NCI-H748 (cell line): ENCODE data around the gene CTAG1A.
"Not testable (repeated sequence)": the region's sequence is repeated elsewhere in the genome, so short reads cannot be mapped to it uniquely, and the experiment has no call there.

Source experiments
- DNase-seq: peaks from one replicate; lab custom pipeline; 2025; ENCODE audit not compliant: unreplicated experiment; lab: John Stamatoyannopoulos, UW

Gene CTAG1A

DNA sequence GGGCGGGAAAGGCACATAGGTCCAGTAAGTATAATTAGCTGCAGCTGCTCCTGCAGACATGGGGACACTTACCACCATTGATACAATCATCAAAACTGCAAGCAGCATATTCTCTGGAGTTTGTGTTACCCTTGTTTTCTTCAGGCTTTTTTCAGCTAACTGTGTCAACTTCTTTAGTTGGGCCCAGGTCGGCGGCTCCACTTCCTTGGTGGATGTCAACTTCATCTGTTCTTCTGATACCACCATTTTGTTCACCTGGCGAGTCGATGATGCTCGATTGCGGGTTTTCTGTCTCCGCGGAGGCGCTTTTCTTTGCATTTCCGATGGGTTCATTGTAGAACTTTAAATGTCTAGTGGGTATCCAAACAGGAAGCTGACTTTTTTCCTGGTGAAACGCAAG is 26.2 kb downstream of the CTAG1A start:
- not testable (repeated sequence) for DNase-seq

DNA sequence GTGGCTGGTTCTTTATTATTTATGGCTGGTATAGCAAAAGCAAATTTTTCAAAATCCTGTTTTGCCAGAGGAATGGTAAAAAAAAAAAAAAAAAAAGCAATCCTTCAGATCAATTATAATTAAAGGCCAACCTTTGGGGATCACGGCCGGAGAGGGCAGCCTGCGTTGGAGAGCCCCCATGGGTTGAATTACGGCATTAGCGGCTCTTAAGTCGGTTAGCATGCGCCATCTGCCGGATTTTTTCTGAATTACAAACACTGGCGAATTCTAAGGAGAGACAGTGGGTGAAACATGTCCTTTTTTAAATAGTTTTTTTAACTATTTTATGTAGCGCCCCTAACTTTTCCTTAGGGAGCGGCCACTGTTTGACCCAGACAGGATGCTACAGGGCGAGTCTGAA is 28.7 kb downstream of the CTAG1A start:
- not testable (repeated sequence) for DNase-seq

DNA sequence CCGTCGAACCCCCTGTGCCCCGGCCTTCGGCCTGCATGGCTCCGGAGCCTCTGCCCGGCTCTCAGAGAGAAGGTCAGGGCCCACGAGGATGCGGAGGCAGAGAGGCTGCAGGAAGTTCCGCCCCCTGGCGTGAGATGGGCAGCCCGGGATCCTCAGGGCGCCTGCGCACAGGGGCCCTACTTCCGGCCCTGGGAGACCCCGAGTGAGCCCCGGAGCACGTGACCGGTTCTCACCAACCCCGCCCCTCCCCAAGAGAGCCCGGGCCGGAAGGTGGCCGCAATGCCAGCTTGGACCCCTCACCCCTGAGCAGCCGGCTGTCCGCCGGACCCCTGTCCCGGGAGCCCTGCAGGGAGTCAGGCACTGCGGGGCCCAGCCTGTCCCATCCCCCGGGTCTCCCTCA is 34.2 kb downstream of the CTAG1A start, which contains the start of gene CTAG1B:
Gene CTAG1B (minus strand): TSS at position 101 of the 400 bp plus-strand sequence. CDS start 64 bp downstream, at position 37.
- not testable (repeated sequence) for DNase-seq

DNA sequence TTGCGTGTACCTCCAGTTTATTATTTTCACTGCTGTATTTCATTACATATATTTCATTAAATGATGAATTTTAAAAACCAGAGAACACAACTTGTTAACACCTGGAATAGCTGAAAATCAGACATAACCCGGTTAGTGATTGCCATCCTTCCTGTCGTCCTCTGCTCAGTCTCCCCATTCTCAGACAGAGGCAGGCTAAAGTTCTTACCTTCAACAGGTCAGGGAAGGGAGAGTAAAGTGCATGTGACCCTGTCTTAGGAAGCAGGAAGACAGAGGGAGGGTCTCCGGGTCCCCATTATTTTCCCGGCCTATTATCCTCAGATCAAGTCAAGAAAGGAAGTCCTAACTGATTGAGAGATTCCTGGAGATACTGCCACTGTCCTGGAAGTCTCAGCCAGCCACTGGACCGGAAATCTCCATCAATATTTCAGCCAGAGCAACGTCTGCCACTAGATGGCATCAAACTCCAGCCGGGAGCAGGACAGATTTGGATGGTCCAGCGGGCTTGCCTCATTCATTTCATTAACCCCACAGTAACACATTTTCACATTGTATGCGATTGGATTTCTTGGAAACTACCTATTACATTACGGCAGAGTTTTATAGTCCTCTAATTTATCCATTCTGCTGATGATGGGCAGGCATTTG is 36.0 kb downstream of the CTAG1A start:
- DNase-seq = not testable (repeated sequence)

DNA sequence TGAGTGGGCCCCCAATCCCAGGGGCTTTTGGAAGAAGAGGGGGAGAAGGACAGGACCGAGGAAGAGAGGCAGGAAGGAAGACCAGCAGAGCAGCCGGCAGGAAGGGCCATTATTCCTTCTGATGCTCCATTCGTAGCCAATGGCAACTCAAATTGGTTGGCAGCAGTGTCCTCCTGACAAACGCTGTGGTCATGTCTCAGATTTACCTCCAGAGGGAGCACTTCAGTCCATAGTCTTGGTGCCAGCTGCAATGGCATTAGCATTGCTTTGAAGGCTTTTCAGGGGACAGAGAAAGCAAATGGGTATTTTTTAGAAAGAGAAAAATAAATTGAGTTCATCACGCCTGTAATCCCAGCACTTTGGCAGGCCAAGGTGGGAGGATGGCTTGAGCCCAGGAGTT is 44.0 kb downstream of the CTAG1A start:
- not testable (repeated sequence) for DNase-seq

DNA sequence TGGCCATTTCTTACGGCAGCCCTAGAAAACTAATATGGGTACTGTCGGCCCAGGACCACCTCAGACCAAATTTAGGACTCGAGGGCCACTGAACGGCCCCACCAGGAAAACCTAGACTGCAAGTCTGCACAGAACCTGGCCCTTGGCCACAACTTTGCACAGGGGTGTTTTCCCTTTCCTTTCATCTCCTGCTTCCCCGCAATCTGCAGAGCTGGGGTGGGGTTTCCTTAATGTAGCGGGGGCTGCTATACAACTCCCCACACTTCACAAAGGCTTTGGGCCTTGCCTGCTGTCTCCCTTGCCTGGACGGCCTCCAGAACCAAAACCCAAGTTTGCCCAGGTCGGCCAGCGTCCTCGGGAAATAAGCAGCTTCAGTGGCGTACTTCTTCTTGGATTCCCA is 46.0 kb downstream of the CTAG1A start:
- DNase-seq = not testable (repeated sequence)

DNA sequence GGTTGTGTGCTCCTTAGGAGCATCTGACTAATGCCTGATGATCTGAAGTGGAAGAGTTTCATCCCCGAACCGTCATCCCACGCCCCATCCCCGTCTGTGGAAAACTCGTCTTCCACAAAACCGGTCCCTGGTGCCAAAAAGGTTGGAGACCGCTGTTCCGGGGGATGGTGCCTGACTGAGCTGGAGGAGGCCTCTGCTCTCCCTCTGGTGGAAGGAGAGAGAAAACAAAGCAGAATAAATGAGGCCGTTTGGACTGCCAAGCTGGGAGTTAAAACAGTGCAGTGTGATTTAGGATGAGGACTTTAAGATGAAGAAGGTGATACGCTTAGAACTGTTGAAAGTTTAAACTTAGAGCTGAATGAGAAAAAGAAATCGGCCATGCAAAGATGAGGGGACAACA is 48.7 kb downstream of the CTAG1A start:
- DNase-seq = not testable (repeated sequence)
